Putamen (tissue), 1 donor: ENCODE measurements around the gene CYB561D2.
A peak's percentile ranks its signal among the peaks of the same experiment; 100 is the strongest.

ENCODE experiments used
- DNase-seq: peaks from one replicate; pipeline ENCODE4 v3.0.0-alpha.2; 2016; ENCODE audit warnings: low spot score

The CYB561D2 gene

DNA sequence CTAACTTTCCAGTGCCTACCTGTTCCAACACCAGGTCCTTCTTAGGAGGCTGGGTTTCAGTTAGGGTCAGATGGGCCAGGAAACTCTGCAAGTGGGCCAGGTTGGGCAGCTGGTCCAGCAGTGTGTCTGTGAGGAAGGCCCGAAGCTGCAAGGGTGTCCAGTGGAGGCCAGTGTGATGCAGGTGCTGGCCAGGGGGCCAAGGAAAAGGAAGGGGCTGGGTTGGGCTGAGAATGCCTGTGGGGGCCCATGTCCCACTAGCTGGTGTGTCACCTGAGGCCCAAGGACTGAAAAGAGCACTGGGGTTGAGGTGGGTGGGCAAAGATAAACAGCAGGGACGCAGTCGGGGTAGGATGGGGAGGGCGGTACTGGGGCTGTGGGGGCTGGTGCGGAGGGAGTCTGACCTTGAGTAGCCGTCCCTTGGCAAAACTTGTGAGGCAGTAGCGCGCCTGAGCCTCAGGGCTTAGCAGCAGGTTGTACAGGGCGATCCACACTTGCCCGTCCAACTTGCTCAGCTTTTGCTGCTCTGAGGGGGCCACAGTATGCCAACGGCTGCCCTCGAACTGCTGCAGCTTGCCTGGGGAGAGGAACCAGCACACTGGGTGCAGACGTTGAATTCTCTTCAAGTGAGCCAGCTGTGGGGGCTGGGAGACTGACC lies 8.5 kb upstream of the CYB561D2 start:
- DNase-seq: no peak

DNA sequence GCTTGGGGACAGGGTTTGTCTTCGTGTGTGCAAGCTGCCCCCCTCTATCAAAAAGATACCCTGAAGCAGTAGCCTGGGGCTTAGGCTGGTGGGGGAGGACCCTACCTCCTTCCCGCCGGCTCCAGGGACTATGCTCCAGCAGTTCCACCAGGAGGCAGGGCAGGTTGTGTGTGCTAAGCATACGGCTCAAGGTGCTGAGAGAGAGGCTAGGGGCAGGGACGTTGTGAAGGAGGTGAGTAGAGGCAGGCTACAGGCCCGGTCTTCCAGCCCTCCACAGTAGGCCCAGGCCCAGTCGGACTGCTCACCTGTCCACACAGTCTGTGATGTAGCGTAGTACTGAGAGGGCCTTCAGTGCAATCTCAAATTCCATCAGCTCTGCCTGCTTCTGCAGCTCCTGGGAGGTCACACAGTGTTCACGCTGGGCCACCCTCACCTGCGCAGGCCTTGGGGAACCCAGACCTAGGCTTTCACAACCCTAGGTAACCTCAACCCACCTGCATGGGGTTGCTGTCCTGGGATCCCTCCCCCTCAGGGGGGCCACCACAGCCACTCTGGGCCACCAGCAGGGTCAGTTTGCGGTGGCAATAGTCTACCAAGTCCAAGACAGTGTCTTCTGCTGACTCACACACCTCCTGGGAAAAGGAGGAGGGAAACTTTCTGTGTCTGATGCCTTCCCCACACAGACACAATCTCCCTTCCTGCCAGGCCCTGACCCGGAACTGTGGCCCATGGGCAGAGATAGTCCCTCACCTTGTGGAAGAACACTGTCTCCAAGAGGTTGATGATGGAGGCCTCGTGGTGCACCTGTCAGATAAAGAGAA lies 7.6 kb upstream of the CYB561D2 start:
- DNase-seq: no peak

DNA sequence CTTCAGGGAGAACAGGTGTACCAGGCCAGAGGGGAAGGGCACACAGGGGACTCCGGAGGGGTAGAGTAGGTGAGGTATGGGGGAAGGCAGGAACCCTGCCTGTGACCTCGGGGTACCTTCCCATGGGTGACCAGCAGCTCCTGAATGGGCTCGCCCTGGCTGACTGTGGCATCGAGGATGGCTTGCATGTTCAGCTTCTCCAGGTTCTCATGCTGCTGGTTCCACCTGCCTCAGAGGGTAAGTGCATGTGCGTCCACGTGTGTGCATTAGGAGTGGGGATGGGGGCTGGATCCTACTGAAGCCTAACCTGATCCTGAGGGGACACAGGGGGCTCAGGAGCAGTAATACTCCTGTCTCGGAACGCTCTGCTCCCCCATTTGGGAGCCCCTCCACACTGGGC lies 5.7 kb upstream of the CYB561D2 start:
- no peak for DNase-seq

DNA sequence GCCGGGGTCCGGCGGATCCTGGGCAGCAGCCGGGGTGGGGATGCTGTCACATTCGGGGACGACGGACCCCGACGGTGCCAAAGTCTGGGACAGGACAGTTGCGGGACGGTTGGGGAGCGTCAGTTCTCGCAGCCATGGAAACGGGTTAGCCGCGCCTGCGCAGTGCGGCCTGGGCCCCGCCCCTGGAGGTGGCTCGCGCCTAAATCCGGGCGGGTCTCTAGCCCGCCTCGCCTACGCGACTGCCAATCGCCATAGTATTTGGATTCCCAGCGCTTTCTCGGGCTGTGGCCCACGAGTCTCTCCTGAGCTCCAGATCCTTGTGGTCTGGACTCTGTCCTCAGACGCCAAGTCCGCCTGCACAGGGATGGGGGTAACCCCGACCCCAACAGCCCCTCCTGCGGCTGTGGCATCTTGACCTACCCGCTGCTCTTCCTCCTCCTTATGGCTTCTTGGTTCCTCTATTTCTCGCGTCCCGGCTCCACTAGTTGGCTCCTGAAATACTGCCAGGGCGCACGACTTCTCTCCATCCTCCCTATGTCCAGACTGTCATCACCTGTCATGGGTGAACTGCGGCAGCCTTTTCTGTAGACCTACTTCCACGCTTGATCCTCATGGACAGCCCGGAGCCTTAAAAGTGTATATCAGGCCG lies 5.0 kb upstream of the CYB561D2 start, which contains the start of gene ZMYND10:
Gene ZMYND10 (minus strand): TSS at position 147 of the 649 bp plus-strand sequence. CDS start 153 bp downstream, outside the sequence.
- DNase-seq: no peak

DNA sequence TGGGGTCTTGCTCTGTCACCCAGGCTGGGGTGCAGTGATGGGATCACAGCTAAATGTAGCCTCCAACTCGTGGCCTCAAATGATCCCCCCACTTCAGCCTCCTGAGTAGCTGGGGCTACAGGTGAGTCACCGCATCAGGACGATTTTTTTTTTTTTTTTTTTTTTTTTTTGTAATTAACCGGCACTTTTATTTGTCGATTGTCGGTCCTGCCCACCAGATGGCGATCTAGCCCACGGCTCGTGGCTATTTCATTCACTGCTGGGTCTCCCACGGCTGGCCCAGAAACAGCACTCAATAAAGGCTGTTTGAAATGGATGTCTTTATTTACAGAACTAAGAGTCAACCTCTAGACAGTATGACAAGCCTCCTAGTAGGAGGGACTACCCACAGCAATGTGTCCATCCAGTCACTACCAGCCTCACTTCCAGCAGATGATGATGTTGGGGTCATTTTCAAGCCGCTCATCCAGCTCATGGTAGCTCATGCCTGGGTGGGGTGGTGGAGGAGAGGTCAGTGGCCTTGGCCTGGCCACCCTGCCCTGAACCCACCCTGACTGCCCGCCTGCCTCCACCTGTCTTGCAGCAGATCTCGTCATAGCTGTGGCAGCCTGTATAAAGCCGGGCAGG lies 3.4 kb upstream of the CYB561D2 start:
- no peak for DNase-seq

DNA sequence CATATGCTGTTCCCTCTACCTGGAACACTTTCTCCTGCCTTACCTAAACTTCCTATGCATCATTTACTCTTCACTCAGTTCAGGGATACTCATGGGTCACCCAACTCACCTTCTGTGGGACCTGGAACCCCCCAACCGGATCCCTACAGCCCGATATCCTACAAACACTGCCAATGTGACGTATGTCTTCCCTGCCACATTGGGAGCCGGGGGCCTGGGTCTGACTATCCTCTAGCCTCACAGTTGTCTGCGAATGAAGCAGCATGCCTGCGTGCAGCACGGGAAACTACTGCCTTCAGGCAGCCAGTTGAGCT lies 492 bp upstream of the CYB561D2 start:
- DNase-seq: no peak

DNA sequence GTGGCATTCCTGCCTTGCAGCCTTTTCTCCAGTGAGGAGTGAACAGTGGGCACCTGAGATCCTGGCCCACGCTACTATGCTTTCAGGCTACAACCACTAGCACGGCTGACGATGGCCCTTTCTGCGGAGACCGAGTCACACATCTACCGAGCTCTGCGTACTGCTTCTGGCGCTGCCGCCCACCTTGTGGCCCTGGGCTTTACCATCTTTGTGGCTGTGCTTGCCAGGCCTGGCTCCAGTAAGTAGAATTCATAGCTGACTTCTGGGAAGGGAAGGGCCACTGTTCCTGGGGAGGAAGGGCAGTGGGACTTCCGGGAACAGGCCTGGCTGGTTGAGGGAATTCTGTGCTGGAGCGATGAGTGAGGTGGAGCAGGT lies 648 bp downstream of the CYB561D2 start:
- no peak for DNase-seq

DNA sequence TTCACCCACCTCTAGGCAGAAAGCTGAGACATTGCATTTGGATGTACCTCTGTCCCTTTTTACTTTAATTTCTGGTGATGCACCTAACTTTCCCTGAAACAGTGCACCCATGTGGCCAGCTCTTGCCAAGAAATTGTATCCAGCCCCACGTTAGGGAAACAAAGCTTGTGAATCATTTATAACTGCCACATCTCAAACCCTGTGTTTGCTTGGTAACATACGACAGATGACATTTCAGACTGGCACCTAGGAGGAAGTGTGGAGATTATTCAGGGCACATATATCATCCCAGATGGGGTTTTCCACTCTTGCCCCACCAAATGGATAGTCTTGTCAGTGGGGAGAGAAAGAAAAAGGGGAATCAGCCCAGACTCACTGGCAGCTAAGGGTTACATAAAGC lies 2.1 kb downstream of the CYB561D2 start:
- DNase-seq: no peak

DNA sequence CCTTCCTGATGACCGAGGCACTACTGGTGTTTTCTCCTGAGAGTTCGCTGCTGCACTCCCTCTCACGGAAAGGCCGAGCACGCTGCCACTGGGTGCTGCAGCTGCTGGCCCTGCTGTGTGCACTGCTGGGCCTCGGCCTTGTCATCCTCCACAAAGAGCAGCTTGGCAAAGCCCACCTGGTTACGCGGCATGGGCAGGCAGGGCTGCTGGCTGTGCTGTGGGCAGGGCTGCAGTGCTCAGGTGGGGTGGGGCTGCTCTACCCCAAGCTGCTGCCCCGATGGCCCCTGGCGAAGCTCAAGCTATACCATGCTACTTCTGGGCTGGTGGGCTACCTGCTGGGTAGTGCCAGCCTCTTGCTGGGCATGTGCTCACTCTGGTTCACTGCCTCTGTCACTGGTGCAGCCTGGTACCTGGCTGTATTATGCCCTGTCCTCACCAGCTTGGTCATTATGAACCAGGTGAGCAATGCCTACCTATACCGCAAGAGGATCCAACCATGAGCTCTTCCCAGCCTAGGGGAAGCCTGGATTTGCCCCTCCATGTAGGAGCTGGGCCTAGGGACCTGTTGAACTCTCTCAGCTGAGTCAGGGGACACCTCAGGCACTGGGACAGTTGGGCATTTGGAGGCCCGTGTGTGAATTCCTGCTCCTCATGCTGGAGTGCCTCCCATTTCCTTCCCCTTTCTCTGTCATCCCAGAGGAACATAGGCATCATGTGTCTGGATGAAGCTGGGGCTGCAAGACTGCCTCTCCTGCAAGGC lies 2.8 kb downstream of the CYB561D2 start:
- no peak for DNase-seq

DNA sequence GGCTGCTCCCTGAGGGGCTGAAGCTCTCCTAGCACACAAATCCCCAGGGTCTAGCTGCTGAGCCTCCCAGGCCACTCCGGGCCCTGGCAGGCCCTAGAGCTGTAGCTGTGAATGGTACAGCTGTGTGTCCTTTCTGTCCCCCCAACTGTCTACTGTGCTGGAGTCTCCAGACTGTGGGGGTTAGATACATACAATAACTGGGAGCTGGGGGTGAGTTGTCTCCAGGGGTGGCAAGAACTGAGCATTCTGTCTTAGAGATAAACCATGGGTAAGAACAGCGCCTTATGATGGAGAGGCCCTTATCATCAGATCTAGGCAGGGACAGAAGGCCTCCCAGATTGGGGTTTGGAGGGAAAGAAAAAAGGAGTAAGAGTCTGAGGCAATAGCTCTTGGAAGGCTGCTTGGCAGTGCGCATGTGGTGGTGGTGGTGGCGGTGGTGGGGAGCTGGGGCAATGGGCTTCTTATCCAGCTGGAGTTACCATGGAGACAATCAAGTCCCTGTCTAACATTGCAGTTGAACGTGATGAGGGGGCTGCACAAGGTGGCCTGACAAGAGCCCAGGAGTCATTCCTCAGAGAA lies 3.6 kb downstream of the CYB561D2 start:
- DNase-seq: no peak

DNA sequence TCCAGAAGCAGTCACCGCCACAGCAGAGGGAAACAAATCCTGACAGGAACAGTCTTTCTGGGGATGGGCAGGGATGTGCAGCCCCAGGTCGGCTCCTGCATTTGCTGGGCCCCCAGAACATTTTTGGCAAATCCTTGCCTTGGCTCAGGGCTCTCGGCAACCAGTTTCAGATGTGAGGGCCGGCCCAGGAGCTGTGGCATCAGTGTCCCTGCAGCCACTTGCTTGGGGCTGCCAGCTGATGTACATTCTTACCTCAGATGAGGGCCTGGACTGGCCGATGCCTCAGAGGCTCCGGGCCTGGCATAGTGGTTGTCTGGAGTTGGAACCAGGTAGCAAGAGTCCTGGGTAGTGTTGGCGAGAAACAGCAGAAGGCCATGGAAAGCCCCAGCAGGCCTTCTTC lies 4.2 kb downstream of the CYB561D2 start:
- DNase-seq: no peak

DNA sequence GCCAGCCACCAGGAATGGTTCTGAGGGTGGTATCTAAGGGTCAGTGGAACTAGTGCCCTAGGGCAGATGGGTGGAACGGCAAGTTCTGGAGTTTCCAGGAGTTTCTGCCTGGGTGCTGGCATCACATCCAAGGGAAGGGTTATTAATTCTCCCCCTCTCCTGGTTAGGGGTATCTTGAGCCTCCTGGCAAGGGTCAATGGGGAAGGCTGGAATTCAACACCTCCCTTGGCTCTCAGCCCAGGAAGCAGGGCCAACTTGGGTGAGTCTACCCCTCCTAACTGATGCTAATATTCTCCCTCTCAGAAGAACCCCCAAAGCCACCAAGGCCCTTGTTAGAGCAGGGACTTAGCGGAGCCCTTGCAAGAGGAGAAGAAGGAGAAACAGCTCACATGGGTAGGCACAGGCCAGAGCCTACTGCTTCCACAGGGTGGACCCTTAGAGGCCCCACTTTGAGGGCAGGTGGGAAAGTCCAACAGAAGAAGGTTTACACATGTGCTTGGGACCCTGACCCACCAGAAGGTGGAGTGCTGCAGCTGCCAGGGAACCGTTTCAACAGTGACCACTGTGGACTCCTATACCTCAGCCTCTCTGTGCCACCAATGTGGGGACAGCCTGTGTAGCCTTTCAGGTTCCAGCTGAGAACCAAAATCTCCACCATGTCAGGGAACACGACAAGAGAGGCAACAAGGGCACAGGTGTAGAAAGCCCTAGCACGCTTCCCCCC lies 5.3 kb downstream of the CYB561D2 start:
- no peak for DNase-seq

DNA sequence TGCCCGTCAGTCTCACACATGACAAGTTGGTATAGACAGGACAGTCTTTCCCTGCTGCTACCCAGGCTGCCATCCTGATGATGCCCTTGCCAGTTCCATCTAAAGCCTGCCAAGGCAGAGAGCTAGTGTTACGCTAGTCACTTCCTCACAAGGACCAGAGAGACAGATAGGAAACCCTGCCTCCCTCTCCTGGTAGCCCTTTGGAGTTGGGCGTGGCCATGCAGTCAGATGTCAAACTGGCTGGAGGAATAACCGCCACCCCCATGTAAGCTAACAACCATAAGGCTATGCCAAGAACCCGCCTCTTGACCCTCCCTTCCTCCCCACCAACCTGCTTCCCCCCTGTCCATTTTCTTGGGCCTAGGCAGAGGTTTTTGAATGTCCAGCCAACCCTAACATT lies 5.9 kb downstream of the CYB561D2 start:
- no peak for DNase-seq

DNA sequence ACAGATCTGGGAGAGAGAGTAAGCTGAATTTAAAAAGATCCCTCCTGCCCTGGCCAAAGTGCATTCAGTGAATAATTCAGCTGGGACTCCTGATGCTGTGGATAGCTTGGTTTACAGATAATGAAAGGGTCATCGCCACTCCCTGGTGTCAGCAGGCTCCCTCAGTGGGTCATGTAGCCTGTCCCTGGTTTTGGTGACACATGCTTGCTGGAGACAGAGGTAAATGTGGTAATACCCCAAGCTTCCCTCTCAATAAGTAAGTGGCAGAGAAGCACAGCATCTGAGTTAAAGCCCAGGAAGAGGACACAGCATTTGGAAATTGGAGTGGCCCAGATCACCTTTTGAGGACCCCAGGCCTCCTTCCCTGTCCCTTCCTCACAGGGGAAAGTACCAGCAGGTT lies 6.8 kb downstream of the CYB561D2 start:
- no peak for DNase-seq

DNA sequence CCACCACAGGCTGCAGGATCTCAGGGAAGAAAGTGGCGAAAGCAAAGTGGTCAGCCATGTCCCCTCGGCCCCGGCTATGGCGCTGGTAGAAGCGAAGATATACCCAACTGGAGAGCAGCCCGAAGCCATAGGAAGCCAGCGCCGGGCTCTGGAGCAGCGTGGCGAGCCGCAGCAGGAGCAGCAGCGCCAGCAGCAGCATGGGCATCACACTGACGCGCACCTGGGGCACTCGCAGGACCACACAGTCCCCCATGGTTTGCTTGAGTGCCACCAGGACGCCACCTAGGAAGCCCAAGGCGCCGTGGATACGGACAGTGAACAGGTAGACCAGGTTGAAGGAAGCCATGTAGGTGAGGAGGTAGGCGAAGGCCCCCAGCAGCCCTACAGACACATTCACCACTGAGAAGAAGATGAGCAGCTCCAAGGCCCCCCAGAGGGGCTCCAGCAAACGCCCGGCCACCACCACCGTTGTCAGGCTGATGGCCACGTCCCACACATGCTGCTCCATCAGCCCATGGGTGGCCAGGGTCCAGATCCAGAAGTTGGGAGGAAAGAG lies 7.8 kb downstream of the CYB561D2 start:
- DNase-seq: no peak

DNA sequence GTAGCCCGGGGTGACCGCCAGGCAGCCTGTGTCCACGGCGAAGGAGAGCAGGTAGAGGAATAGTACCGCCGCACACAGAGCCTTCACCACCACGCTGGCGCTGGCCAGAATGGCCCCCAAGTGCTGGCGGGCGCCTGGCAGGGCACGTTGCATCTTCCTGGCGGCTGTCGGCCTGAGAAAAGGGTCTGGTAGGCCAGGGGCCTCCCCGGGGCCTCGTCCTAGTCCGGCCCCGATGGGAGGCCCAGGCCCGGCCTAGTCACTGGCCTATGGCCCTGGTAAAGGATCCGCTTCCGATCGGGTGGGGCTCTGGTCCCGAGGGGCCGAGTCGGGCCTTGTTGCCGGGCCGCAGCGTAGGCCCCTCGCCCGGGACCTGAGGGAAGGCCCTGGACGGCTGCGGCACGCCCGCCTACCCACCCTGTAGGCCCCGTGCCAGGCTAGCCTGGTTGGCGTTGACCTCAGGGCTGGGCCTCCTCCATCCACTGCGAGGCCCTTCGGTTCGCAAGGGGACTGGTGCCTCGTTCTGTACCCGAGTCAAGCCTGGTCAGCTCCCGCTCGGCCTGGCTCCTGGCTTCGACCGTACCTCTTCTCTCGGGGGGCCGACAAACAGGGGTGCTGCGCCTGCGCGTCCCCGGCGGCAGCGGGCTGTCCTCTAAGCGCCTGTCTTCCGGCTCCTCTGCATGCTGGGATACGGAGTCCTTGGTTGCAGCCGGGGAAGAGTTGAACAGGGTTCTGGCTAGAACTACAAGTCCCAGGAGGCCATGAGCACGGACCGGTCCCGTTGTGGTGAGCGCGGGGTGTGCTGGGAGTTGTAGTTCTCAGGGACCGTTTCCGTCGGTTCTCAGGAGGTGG lies 8.5 kb downstream of the CYB561D2 start, which contains the start of gene TMEM115:
Gene TMEM115 (minus strand): TSS at position 611 of the 849 bp plus-strand sequence. CDS start 458 bp downstream, at position 153.
- peak; percentile 100 for DNase-seq

DNA sequence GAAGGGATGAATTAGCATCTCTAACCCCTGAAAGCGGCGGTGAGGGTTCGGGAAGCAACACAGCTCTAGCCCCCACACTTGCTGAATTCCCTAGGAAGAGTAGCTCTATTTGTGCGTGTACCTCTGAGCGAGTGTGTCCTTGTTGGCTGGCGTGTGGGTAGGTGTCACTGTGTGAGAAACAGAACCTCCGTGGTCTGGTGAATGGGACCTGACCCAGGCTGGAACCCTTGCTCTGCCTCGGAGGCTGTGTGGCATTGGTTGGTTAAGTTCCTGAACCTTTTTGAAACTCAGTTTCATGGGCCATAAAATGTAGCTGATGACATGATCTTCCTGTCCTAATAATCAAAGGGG lies 9.1 kb downstream of the CYB561D2 start:
- DNase-seq: no peak

DNA sequence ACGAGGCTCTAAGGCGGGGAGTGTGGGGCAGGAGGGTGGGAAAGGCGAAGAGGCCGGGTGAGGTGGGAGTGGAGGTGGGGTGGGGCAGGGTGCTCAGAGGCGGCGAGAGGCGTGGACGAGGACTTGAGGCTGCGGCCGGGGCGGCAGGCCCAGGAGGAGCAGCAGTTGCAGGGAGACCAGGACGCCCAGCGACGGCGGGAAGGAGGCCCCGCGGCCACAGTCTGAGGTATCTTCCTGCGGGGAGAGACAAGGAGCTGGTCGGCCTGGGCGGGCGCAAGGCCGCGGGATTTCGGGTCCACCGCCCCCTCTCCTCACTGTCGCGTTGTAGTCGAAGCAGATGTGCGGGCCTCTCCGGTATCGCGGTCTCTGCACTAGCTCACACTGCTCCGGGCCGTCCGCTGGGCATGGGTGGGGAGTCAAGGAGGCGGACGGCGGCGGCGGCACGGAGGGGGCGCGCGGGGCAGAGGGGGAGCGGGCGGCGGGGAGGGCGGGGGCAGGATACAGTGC lies 14.0 kb downstream of the CYB561D2 start:
- no peak for DNase-seq

DNA sequence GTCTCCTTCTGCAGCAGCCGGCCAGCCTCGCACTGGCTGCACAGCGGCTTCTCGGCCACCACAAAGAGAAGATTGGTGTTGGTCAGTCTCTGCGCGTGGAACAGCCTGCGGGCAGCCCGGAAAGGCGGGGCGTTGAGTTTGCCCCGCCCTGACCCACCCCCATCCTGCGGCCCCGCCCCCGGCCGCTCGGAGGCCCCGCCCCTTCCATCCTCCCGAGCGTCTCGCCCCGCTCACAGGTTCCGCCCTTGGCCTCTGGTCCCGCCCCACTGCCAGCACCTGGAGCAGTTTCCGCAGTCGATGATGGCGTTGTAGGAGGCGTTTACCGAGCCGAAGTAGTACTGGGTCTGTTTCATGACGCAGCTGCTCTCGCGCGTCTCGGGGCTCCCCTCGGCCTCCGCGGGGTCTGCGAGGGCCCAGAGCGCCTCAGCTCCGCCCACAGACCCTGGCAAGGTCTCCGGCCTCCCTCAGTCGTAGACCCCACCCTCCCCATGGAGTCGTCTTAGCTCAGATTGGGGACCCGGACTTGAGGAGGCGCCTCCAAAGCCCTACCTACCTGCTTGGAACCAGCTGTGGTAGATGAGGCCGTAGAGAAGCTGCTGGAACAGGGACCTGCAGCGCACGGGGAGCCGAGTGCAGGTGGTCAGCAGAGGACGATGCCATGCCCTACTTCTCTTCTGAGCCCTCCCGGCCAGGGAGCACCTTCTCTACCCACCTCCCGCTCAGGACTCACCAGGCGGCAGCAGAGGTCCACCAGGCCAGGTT lies 14.6 kb downstream of the CYB561D2 start:
- peak; percentile 71 for DNase-seq
